DMS153 treated with DMSO at 0.1 percent for 48 hours (cell line): ENCODE data around the gene RCN2.
"Not testable (repeated sequence)": the region's sequence is repeated elsewhere in the genome, so short reads cannot be mapped to it uniquely, and the experiment has no call there.

ENCODE experiments used
- DNase-seq: peaks from one replicate; lab custom pipeline; 2025; ENCODE audit not compliant: unreplicated experiment; lab: John Stamatoyannopoulos, UW

RCN2 gene

GRCh38 chr15:76931397-76932134 is at the start of gene RCN2:
RCN2 (plus strand) TSS chr15:76931749; CDS start chr15:76931842, 93 bp downstream.
- peak; percentile 54 for DNase-seq

GRCh38 chr15:76885212-76885611 is 46.3 kb upstream of the RCN2 start:
- DNase-seq, result no peak

- not testable (repeated sequence) for DNase-seq
These were observed 44.0 kb upstream of the RCN2 start for GRCh38 chr15:76887280-76888141.

DNA sequence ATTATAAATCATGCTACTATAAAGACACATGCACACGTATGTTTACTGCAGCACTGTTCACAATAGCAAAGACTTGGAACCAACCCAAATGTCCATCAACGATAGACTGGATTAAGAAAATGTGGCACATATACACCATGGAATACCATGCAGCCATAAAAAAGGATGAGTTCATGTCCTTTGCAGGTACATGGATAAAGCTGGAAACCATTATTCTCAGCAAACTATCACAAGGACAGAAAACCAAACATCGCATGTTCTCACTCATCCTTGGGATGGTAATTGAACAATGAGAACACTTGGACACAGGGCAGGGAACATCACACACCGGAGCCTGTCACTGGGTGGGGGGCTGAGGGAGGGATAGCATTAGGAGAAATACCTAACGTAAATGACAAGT is 38.7 kb upstream of the RCN2 start:
- not testable (repeated sequence) for DNase-seq

- DNase-seq, result no peak
These were observed 37.4 kb upstream of the RCN2 start for GRCh38 chr15:76894174-76894573.

GRCh38 chr15:76898102-76898501 is 33.4 kb upstream of the RCN2 start:
- no peak for DNase-seq

- DNase-seq, result not testable (repeated sequence)
These were observed 32.2 kb upstream of the RCN2 start for GRCh38 chr15:76899176-76899930.

DNA sequence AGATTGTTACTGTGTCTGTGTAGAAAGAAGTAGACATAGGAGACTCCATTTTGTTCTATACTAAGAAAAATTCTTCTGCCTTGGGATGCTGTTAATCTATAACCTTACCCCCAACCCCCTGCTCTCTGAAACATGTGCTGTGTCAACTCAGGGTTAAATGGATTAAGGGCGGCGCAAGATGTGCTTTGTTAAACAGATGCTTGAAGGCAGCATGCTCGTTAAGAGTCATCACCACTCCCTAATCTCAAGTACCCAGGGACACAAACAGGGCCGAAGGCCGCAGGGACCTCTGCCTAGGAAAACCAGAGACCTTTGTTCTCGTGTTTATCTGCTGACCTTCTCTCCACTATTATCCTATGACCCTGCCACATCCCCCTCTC is 31.6 kb upstream of the RCN2 start:
- DNase-seq, result not testable (repeated sequence)

DNA sequence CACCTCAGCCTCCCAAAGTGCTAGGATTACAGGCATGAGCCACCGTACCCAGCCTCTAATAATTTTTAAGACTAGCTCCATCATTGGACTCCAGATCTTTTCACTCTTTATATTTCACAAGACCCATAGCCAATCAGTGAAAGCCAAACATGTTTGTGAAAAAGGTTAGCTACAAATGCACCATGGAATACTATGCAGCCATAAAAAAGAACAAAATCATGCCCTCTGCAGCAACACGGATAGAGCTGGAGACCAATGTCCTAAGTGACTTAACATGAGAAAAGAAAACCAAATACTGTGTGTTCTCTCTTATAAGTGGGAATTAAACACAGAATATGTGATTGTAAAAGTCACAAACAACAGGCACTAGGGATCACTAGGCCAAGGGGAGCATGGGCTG is 29.6 kb upstream of the RCN2 start:
- DNase-seq, result no peak

- DNase-seq, result no peak
These were observed 28.3 kb upstream of the RCN2 start for GRCh38 chr15:76903251-76903681.

DNA sequence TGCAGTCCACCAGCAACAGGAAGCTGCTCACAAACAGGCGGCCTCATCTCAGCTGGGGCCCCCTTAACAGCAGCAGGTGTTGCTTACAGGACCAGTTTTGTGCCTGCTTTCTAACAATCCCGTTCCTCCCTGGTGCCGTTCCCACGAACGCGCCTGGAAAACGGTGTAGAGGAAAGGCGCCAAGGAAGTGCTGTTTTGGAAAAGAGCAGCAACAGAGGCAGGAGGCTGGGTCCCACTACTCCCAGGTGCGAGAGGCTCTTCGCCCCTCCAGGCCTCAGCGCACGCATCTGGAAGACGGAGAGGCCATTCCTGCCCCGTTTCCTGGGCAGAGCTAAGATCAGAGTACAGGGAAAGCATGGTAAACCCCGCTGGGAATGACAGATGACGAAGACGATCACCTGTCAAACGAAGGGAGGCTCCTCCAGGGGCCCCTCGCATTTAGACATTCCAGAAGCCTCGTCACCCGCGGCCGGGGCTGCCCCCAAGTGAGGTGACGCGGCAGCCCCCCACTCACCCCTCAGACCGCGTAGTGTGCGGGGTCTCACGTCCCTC is 27.0 kb upstream of the RCN2 start:
- DNase-seq, result no peak

DNA sequence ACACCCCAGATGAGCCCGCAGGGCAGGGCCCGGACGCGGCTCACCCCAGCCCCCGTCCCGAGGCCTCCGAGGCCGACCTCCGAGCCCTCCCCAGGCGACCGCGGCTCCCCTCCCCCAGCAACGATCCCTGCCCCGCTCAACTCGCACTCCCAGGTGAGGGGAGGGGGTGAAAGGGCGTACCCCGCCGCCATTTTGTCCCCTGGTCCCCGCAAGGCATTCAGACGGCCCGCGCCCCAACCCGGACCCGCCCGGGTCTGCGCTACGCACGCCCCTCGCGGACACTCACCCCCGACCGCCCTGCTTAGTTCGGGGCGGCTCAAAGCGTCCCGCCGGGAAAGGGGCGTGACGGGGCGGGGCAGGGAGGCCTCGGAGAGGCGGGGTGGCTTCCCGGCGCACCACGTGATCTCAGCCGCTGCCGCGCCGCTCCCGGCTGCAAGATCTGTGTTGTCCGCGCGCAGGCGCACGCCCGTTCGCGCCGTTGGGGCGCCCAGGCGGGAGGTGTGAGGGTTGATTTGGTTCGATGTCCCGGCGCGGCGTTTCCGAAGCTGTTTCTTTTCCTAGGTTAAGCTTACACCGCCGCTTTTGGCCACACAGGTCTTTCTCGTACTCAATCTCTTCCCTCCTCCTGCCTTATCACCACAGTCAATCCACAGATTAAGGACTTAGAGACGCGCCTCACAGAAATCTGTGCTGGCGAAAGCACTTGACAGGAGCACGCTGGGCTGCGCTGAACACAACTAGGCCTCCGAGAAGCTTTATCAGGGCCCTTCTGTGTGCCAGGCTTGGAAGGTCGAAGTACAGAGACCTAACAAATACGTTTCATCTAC is 26.3 kb upstream of the RCN2 start, which contains the start of gene SCAPER:
SCAPER (minus strand) TSS at position 328 of the 827 bp plus-strand sequence. CDS start 21,523 bp downstream, outside the sequence.
- peak; percentile 47 for DNase-seq

- DNase-seq, result no peak
These were observed 25.7 kb upstream of the RCN2 start for GRCh38 chr15:76905855-76906254.

GRCh38 chr15:76912430-76912829 is 19.1 kb upstream of the RCN2 start:
- DNase-seq, result no peak

GRCh38 chr15:76913737-76914136 is 17.8 kb upstream of the RCN2 start:
- no peak for DNase-seq

- no peak for DNase-seq
These were observed 15.2 kb upstream of the RCN2 start for GRCh38 chr15:76916369-76916768.

- no peak for DNase-seq
These were observed 3.3 kb upstream of the RCN2 start for GRCh38 chr15:76928201-76928600.

DNA sequence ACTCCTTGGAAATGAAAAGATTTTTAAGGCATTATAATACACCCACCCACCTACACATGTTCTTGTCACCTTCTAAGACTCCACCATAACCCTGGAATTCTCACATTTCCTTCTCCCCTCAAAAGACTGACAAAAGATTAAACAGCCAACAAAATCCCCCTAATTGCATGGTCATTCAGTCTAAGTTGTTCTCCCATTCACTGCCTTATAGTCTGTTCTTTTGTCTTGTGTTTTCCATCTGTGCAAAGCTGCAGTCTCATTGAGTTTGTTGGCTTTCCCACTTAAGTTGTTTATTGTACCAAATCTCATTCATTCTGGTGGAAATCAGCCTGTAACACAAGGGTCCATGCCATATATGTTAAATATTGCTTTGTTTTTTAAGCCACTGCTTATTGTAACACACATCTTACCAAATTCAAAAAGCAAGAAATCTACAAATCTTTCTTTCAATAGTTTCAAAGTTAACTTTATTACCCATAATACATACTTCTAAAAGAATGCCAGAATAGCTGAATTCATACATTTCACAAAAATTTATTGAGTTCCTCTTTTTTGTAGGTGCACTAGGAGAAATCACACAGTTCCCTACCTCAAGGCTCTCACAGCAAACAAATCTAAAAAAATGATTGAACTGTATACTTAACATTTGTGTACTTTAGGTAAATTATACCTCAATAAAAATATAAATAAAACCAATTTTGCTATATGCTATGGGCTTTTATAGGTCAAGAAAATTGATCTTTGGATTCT is 2.4 kb upstream of the RCN2 start:
- no peak for DNase-seq

DNA sequence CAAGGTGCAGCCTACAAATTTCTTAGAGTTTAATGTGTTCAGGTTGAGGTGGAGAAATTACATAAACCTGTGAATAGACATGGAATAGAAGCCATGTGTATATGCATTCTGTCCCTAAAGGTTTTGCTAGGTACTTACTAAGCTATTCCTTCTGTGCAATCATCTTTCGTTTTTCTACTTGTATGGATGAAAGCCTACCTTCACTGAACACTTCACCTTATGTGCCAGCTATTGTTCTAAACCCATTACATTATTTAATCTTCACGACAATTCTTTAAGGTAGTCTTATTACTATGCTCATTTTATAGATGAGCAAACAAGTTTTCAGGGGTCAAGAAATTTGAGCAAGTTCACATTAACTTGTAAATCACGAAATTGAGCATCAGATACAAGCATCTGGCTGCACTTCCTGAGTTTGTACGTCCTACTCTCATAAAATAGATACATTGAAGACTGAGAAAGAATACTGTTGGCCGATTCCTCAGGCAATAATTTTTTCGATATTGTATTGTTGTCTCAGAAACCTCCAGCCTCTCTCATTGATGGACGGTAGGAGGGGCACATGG is 635 bp upstream of the RCN2 start:
- DNase-seq, result no peak
